ENCODE data around the gene SOCS7.

GRCh38 chr17:38439436-38439835, 87.8 kb downstream of the SOCS7 start:
- TF ChIP-seq ZNF8 (CRISPR knock-in tag; IDR thresholded peaks at IDR 0.05) (no peak), PATZ1 (CRISPR knock-in tag; IDR thresholded peaks at IDR 0.05; ENCODE audit: borderline replicate concordance) (no peak), SNAI2 (CRISPR knock-in tag; IDR thresholded peaks at IDR 0.05) (no peak), TOX (CRISPR knock-in tag; IDR thresholded peaks at IDR 0.05; ENCODE audit: borderline replicate concordance) (no peak)

Data from SK-N-SH treated with all-trans-retinoic acid at 6 μM for 48 hours (cell line).